ENCODE data around the gene COL3A1. TPM values are rescaled to one million over a fixed set of nuclear protein-coding genes. Genes with fewer than 3 reads are reported as not detected.

COL3A1 gene
- total RNA-seq, 1 donor from 2014 or later, result not detected

- TF ChIP-seq, protein P1, sequence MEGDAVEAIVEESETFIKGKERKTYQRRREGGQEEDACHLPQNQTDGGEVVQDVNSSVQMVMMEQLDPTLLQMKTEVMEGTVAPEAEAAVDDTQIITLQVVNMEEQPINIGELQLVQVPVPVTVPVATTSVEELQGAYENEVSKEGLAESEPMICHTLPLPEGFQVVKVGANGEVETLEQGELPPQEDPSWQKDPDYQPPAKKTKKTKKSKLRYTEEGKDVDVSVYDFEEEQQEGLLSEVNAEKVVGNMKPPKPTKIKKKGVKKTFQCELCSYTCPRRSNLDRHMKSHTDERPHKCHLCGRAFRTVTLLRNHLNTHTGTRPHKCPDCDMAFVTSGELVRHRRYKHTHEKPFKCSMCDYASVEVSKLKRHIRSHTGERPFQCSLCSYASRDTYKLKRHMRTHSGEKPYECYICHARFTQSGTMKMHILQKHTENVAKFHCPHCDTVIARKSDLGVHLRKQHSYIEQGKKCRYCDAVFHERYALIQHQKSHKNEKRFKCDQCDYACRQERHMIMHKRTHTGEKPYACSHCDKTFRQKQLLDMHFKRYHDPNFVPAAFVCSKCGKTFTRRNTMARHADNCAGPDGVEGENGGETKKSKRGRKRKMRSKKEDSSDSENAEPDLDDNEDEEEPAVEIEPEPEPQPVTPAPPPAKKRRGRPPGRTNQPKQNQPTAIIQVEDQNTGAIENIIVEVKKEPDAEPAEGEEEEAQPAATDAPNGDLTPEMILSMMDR (IDR thresholded peaks at IDR 0.05; ENCODE audit: partially characterized antibody, unreplicated experiment), result no peak
- Mint-ChIP-seq H3K9me3 (ENCODE audit: unreplicated experiment) (no peaks in the 10 kb centered on the region), H3K27ac (ENCODE audit: unreplicated experiment) (no peak overlapping the region), H3K27me3 (ENCODE audit: unreplicated experiment) (no peaks in the 10 kb centered on the region), H3K4me3 (ENCODE audit: unreplicated experiment) (no peak overlapping the region), H3K4me1 (ENCODE audit: low read depth, unreplicated experiment) (no peaks in the 10 kb centered on the region), H3K36me3 (ENCODE audit: unreplicated experiment) (no peaks in the 10 kb centered on the region)
- DNase-seq, result no peak
Observed at GRCh38 chr2:188944442-188944841, 29.7 kb upstream of the COL3A1 start.

- H3K27ac Mint-ChIP-seq (ENCODE audit: unreplicated experiment), result no peak overlapping the region
- no peaks in the 10 kb centered on the region for H3K27me3 Mint-ChIP-seq (ENCODE audit: unreplicated experiment)
- no peak for DNase-seq
- TF ChIP-seq, protein P1 (IDR thresholded peaks at IDR 0.05; ENCODE audit: partially characterized antibody, unreplicated experiment), result no peak
- no peaks in the 10 kb centered on the region for H3K9me3 Mint-ChIP-seq (ENCODE audit: unreplicated experiment)
- no peaks in the 10 kb centered on the region for H3K4me1 Mint-ChIP-seq (ENCODE audit: low read depth, unreplicated experiment)
- no peaks in the 10 kb centered on the region for H3K36me3 Mint-ChIP-seq (ENCODE audit: unreplicated experiment)
- no peak overlapping the region for H3K4me3 Mint-ChIP-seq (ENCODE audit: unreplicated experiment)
Observed at GRCh38 chr2:188949046-188949818, 24.9 kb upstream of the COL3A1 start.

- TF ChIP-seq, protein P1 (IDR thresholded peaks at IDR 0.05; ENCODE audit: partially characterized antibody, unreplicated experiment), result no peak
Observed at GRCh38 chr2:188952901-188953300, 21.3 kb upstream of the COL3A1 start.

DNA sequence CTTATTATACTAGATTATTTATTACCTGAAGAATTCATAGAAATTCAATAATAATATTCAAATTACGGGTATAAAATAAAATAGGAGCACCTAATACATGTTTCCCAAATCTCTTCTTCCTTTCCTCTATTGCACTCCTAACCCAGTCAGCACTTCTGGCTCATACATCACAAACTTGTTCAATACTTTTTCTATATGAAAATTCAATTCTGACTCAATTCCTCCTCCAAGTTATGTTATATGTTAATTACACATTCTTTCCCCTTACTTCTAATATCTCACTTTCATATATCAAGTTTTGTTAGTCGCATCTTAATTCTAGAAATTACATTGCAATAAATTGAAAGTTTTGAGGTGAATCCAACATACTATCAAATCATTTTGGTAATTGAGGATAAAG is 17.9 kb upstream of the COL3A1 start:
- H3K4me1 Mint-ChIP-seq (ENCODE audit: low read depth, unreplicated experiment), result no peaks in the 10 kb centered on the region
- no peaks in the 10 kb centered on the region for H3K36me3 Mint-ChIP-seq (ENCODE audit: unreplicated experiment)
- DNase-seq, result no peak
- no peaks in the 10 kb centered on the region for H3K9me3 Mint-ChIP-seq (ENCODE audit: unreplicated experiment)
- no peaks in the 10 kb centered on the region for H3K27me3 Mint-ChIP-seq (ENCODE audit: unreplicated experiment)
- TF ChIP-seq, protein P1 (IDR thresholded peaks at IDR 0.05; ENCODE audit: partially characterized antibody, unreplicated experiment), result no peak
- no peak overlapping the region for H3K4me3 Mint-ChIP-seq (ENCODE audit: unreplicated experiment)
- H3K27ac Mint-ChIP-seq (ENCODE audit: unreplicated experiment), result no peak overlapping the region

More at GRCh38 chr2:188952901-188953300, 21.3 kb upstream of the COL3A1 start:
- no peaks in the 10 kb centered on the region for H3K27me3 Mint-ChIP-seq (ENCODE audit: unreplicated experiment)
- H3K36me3 Mint-ChIP-seq (ENCODE audit: unreplicated experiment), result no peaks in the 10 kb centered on the region
- no peak for DNase-seq
- no peaks in the 10 kb centered on the region for H3K4me1 Mint-ChIP-seq (ENCODE audit: low read depth, unreplicated experiment)
- H3K27ac Mint-ChIP-seq (ENCODE audit: unreplicated experiment), result no peak overlapping the region
- H3K4me3 Mint-ChIP-seq (ENCODE audit: unreplicated experiment), result no peak overlapping the region
- H3K9me3 Mint-ChIP-seq (ENCODE audit: unreplicated experiment), result no peaks in the 10 kb centered on the region

- H3K36me3 Mint-ChIP-seq (ENCODE audit: unreplicated experiment), result no peaks in the 10 kb centered on the region
- H3K27ac Mint-ChIP-seq (ENCODE audit: unreplicated experiment), result no peak overlapping the region
- no peak for DNase-seq
- no peaks in the 10 kb centered on the region for H3K4me1 Mint-ChIP-seq (ENCODE audit: low read depth, unreplicated experiment)
- H3K4me3 Mint-ChIP-seq (ENCODE audit: unreplicated experiment), result no peak overlapping the region
- TF ChIP-seq, protein P1 (IDR thresholded peaks at IDR 0.05; ENCODE audit: partially characterized antibody, unreplicated experiment), result no peak
- H3K27me3 Mint-ChIP-seq (ENCODE audit: unreplicated experiment), result no peaks in the 10 kb centered on the region
- H3K9me3 Mint-ChIP-seq (ENCODE audit: unreplicated experiment), result no peaks in the 10 kb centered on the region
Observed at GRCh38 chr2:188956961-188957360, 17.2 kb upstream of the COL3A1 start.
